IMR-90 (cell line): Measurements from ENCODE around the gene CERS6. TPM values are rescaled to one million over a fixed set of nuclear protein-coding genes. Genes with fewer than 3 reads are reported as not detected.

ENCODE experiments used
- ATAC-seq: fragments of 200-7000 bp; cut with Tn5 transposase; 2 replicates; pipeline ENCODE4 v1.9.1; 2020; ENCODE audit warnings: low read depth, mild to moderate bottlenecking, moderate library complexity
- BruUV-seq: library from RNA; stranded (reverse); fragments of 400-500 nt; replicated peaks from 2 replicates; lab custom pipeline; 2021; lab: Mats Ljungman, UMichigan
- CTCF ChIA-PET: fragments of 300-600 bp; formaldehyde crosslinking; extraction: SDS; loops from one replicate; lab custom pipeline; 2021; ENCODE audit warnings: antibody characterized with exemption; lab: Yijun Ruan, JAX
- POLR2A ChIA-PET: fragments of 300-600 bp; sonication (Branson Sonifier 250); formaldehyde crosslinking; loops from one replicate; lab custom pipeline; 2022; ENCODE audit warnings: antibody characterized with exemption; ENCODE audit not compliant: unreplicated experiment; lab: Charles Lee
- DNase-seq: peaks from one replicate; pipeline ENCODE4 v3.0.0; 2013
- H2AFZ ChIP-seq: replicated peaks from 2 replicates; pipeline ENCODE3; 2013; ENCODE audit warnings: low read length, mild to moderate bottlenecking; ENCODE audit not compliant: poor library complexity
- H2AK5ac ChIP-seq: 2 replicates; pipeline ENCODE4 v1.6.1; 2013; ENCODE audit warnings: low read depth, low read length, inconsistent platforms
- H2AK9ac ChIP-seq: replicated peaks from 2 replicates; pipeline ENCODE3; 2013; ENCODE audit warnings: mild to moderate bottlenecking, low read depth, low read length, moderate library complexity; ENCODE audit not compliant: poor library complexity
- H2BK120ac ChIP-seq: 2 replicates; pipeline ENCODE4 v1.6.1; 2013; ENCODE audit warnings: low read depth, low read length, inconsistent platforms
- H2BK15ac ChIP-seq: 3 replicates; pipeline ENCODE4 v1.6.1; 2013; ENCODE audit warnings: low read depth, low read length, inconsistent platforms
- H2BK20ac ChIP-seq: 2 replicates; pipeline ENCODE4 v1.6.1; 2013; ENCODE audit warnings: low read depth, mild to moderate bottlenecking, inconsistent platforms, low read length, moderate library complexity
- H2BK5ac ChIP-seq: 2 replicates; pipeline ENCODE4 v1.6.1; 2013; ENCODE audit warnings: mild to moderate bottlenecking, low read depth, low read length, inconsistent platforms; ENCODE audit not compliant: poor library complexity, severe bottlenecking
- H3K14ac ChIP-seq: replicated peaks from 2 replicates; pipeline ENCODE4 v1.6.1; 2013; ENCODE audit warnings: low read depth, low read length, inconsistent platforms
- H3K18ac ChIP-seq: 2 replicates; pipeline ENCODE4 v1.6.1; 2013; ENCODE audit warnings: low read depth, low read length, control low read depth
- H3K23ac ChIP-seq: 2 replicates; pipeline ENCODE4 v1.6.1; 2013; ENCODE audit warnings: low read depth, low read length, inconsistent platforms
- H3K27ac ChIP-seq: 2 replicates; pipeline ENCODE4 v1.5.1; 2013; ENCODE audit warnings: mild to moderate bottlenecking, control low read depth, low read length; ENCODE audit not compliant: insufficient read depth
- H3K27me3 ChIP-seq: 2 replicates; pipeline ENCODE4 v1.6.1; 2013; ENCODE audit warnings: low read length; ENCODE audit not compliant: control insufficient read depth, insufficient read depth
- H3K36me3 ChIP-seq: 2 replicates; pipeline ENCODE4 v1.6.1; 2013; ENCODE audit warnings: low read length, mixed read lengths; ENCODE audit not compliant: control insufficient read depth, insufficient read depth
- H3K4ac ChIP-seq: 2 replicates; pipeline ENCODE4 v1.6.1; 2013; ENCODE audit warnings: low read depth, low read length, inconsistent platforms
- H3K4me1 ChIP-seq: 2 replicates; pipeline ENCODE4 v1.6.1; 2013; ENCODE audit warnings: low read length, mixed read lengths; ENCODE audit not compliant: control insufficient read depth, insufficient read depth
- H3K4me2 ChIP-seq: 2 replicates; pipeline ENCODE4 v1.6.1; 2013; ENCODE audit warnings: low read depth, mild to moderate bottlenecking, control low read depth, low read length, moderate library complexity
- H3K4me3 ChIP-seq: 2 replicates; pipeline ENCODE4 v1.5.1; 2013; ENCODE audit warnings: low read depth, mild to moderate bottlenecking, control low read depth, low read length, moderate library complexity; ENCODE audit not compliant: insufficient read depth
- H3K56ac ChIP-seq: 2 replicates; pipeline ENCODE4 v1.6.1; 2013; ENCODE audit warnings: low read length, inconsistent platforms; ENCODE audit not compliant: insufficient read depth; ENCODE audit errors: extremely low read depth
- H3K79me1 ChIP-seq, 2 experiments: 2 replicates each; pipeline ENCODE4 v1.6.1; 2013; ENCODE audit warnings: low read length in 2 of 2, inconsistent platforms in 1 of 2, low read depth in 1 of 2
- H3K9ac ChIP-seq: 2 replicates; pipeline ENCODE4 v1.6.1; 2013; ENCODE audit warnings: low read depth, low read length, control low read depth
- H3K9me1 ChIP-seq: 2 replicates; pipeline ENCODE4 v1.6.1; 2013; ENCODE audit warnings: low read length, inconsistent platforms; ENCODE audit not compliant: insufficient read depth
- H3K9me3 ChIP-seq: 2 replicates; pipeline ENCODE4 v1.6.1; 2013; ENCODE audit warnings: low read length; ENCODE audit not compliant: control insufficient read depth, insufficient read depth
- H4K20me1 ChIP-seq: 2 replicates; pipeline ENCODE4 v1.6.1; 2013; ENCODE audit warnings: low read length, inconsistent platforms; ENCODE audit not compliant: insufficient read depth
- H4K5ac ChIP-seq: 2 replicates; pipeline ENCODE4 v1.6.1; 2013; ENCODE audit warnings: mild to moderate bottlenecking, low read depth, low read length, control low read depth
- H4K8ac ChIP-seq, 2 experiments: 2 replicates each; pipeline ENCODE4 v1.6.1; 2013; ENCODE audit warnings: low read depth in 2 of 2, low read length in 2 of 2, control low read depth in 1 of 2, inconsistent platforms in 1 of 2
- H4K91ac ChIP-seq: 2 replicates; pipeline ENCODE4 v1.6.1; 2013; ENCODE audit warnings: low read depth, low read length, inconsistent platforms; ENCODE audit not compliant: insufficient read depth
- BHLHE40 ChIP-seq: fragments of 150-350 bp; IDR thresholded peaks from 2 replicates; pipeline ENCODE4 v1.6.1; 2016; ENCODE audit warnings: mild to moderate bottlenecking, low read depth, low read length
- CEBPB ChIP-seq: IDR thresholded peaks from 2 replicates; pipeline ENCODE4 v1.6.1; 2012; ENCODE audit warnings: low read depth, low read length, improper control_type of control experiment
- CHD1 ChIP-seq: IDR thresholded peaks from 2 replicates; pipeline ENCODE4 v1.6.1; 2012; ENCODE audit warnings: low read depth, low read length, improper control_type of control experiment
- FOS ChIP-seq: fragments of 150-350 bp; IDR thresholded peaks from 2 replicates; pipeline ENCODE4 v1.6.1; 2016; ENCODE audit warnings: low read depth, low read length
- MAFK ChIP-seq: IDR thresholded peaks from 2 replicates; pipeline ENCODE4 v1.6.1; 2012; ENCODE audit warnings: low read depth, low read length, improper control_type of control experiment
- MAZ ChIP-seq: IDR thresholded peaks from 2 replicates; pipeline ENCODE4 v1.6.1; 2012; ENCODE audit warnings: low read depth, mild to moderate bottlenecking, low read length, improper control_type of control experiment, moderate library complexity, borderline replicate concordance
- MXI1 ChIP-seq: IDR thresholded peaks from 2 replicates; pipeline ENCODE4 v1.6.1; 2012; ENCODE audit warnings: low read depth, mild to moderate bottlenecking, low read length, moderate library complexity, borderline replicate concordance
- NFE2L2 ChIP-seq: fragments of 150-350 bp; IDR thresholded peaks from 2 replicates; pipeline ENCODE4 v1.6.1; 2016; ENCODE audit warnings: low read depth, mild to moderate bottlenecking, low read length
- POLR2A ChIP-seq: IDR thresholded peaks from 2 replicates; pipeline ENCODE4 v1.6.1; 2012; ENCODE audit warnings: mild to moderate bottlenecking, low read depth, low read length
- RAD21 ChIP-seq: IDR thresholded peaks from 2 replicates; pipeline ENCODE4 v1.6.1; 2012; ENCODE audit warnings: low read length, improper control_type of control experiment
- RCOR1 ChIP-seq: IDR thresholded peaks from 2 replicates; pipeline ENCODE4 v1.6.1; 2012; ENCODE audit warnings: mild to moderate bottlenecking, low read length, improper control_type of control experiment; ENCODE audit not compliant: insufficient replicate concordance
- RFX5 ChIP-seq: IDR thresholded peaks from 2 replicates; pipeline ENCODE4 v1.8.0; 2012; ENCODE audit warnings: low read depth, mild to moderate bottlenecking, low read length, moderate library complexity
- SMC3 ChIP-seq: fragments of 150-350 bp; IDR thresholded peaks from 2 replicates; pipeline ENCODE4 v1.6.1; 2016; ENCODE audit warnings: low read depth, mild to moderate bottlenecking, antibody characterized with exemption, low read length, moderate library complexity
- WGBS, 2 experiments: methylation state at CpG; one replicate each; pipeline versions ENCODE4 v1.1.5 to v1.1.7; 2013; ENCODE audit warnings: missing lambda C conversion rate in 2 of 2; ENCODE audit not compliant: insufficient read length in 1 of 2; ENCODE audit errors: extremely low coverage in 2 of 2; 5-methylcytosine and 5-hydroxymethylcytosine counted together
- dilution Hi-C: fragments of 300-500 bp; cut with HindIII; formaldehyde crosslinking; loops from one replicate; pipeline ENCODE4 v1.14.3; 2018; ENCODE audit warnings: low sequenced_read_pairs; ENCODE audit not compliant: unreplicated experiment
- in situ Hi-C: fragments of 300-500 bp; cut with MboI; formaldehyde crosslinking; loops from 3 replicates; pipeline ENCODE4 v1.14.3; 2019; ENCODE audit warnings: low sequenced_read_pairs, inconsistent platforms, mixed read lengths
- intact Hi-C: fragments of 100-400 bp; cut with micrococcal nuclease; formaldehyde crosslinking; loops from 2 replicates; pipeline ENCODE4 v1.10.0; 2022
- polyA plus RNA-seq, 3 experiments: library from polyadenylated mRNA; depleted of rRNA; stranded (reverse); fragments of >200 nt; gene quantifications; 2 replicates each; pipeline ENCODE4 v1.2.3, GENCODE V29; 2012; ENCODE audit warnings: low replicate concordance in 1 of 3
- total RNA-seq: library from RNA; depleted of rRNA; stranded (reverse); fragments of >200 nt; gene quantifications from 2 replicates; pipeline ENCODE4 v1.2.3, GENCODE V29; 2012
- TF ChIP-seq, protein P1 (sequence below): conservative IDR thresholded peaks from 2 replicates; pipeline ENCODE4 v1.5.1; 2012; ENCODE audit warnings: mild to moderate bottlenecking, low read depth, low read length, improper control_type of control experiment
- TF ChIP-seq, protein P2 (sequence below): fragments of 150-350 bp; IDR thresholded peaks from 2 replicates; pipeline ENCODE4 v1.6.1; 2017; ENCODE audit warnings: mild to moderate bottlenecking, antibody characterized with exemption, low read length, low read depth
- TF ChIP-seq, protein P3 (sequence below): fragments of 150-350 bp; IDR thresholded peaks from 2 replicates; pipeline ENCODE4 v1.6.1; 2016; ENCODE audit warnings: low read depth, mild to moderate bottlenecking, low read length, moderate library complexity, borderline replicate concordance

The CERS6 gene
- total and polyA plus RNA-seq, 2 of the 4 experiments (the other 2 are of a cell fraction), result 2.1 to 5.7 TPM

DNA sequence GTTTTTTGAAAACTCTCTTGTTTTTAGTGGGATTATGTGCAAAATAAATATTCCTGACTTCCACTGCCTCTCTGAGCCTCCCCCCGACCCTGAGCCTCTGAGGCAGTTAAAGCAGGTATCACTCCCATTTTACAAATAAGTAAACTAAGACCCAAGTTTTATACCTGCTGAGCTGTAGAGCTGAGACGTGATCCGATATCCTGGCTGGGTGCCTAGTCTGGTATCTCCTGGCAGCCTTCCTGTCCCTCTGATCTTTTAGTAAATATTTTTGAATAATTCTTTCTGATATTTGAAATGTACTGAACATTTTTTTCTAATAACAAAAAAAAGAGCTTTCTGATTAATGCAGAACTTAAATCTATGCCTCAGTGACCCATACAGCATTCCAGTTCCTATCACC, 238.1 kb downstream of the CERS6 start:
- POLR2A ChIA-PET, result no interaction called here
- Histone ChIP-seq H3K4me1 (no peaks in the 10 kb centered on the region; the same call in 1 of the 2 replicates), H4K5ac (no peak overlapping the region), H3K27ac (no peak overlapping the region), H3K4me3 (no peak overlapping the region), H2BK5ac (no peak overlapping the region), H2BK120ac (no peak overlapping the region), H2AFZ (no peak overlapping the region), H2AK5ac (no peak overlapping the region), H3K9ac (no peak overlapping the region), H3K27me3 (no peaks in the 10 kb centered on the region), H3K79me1 (no peaks in the 10 kb centered on the region), H3K23ac (no peak overlapping the region), H3K18ac (no peak overlapping the region), H2AK9ac (no peak overlapping the region), H3K56ac (no peak overlapping the region), H3K4ac (no peak overlapping the region), H3K36me3 (no peaks in the 10 kb centered on the region), H3K4me2 (no peak overlapping the region), H2BK15ac (no peak overlapping the region), H4K91ac (no peak overlapping the region), H4K8ac (no peak overlapping the region), H2BK20ac (no peak overlapping the region), H3K9me3 (no peaks in the 10 kb centered on the region), H3K14ac (no peak overlapping the region), H3K9me1 (no peaks in the 10 kb centered on the region; the same call in 1 of the 2 replicates), H4K20me1 (no peaks in the 10 kb centered on the region)
- intact Hi-C loops, result no loop called here
- ATAC-seq (no peak), DNase-seq (no peak)
- no TSS peak for BruUV-seq
- CTCF ChIA-PET, result no interaction called here
- no CpG with 5 or more reads among the region's 3 CpGs for WGBS, 2 experiments
- in situ Hi-C loops, result no loop called here
- dilution Hi-C loops, result no loop called here
- TF ChIP-seq MAZ (no peak), CHD1 (no peak), NFE2L2 (no peak), FOS (no peak), RCOR1 (no peak), MXI1 (no peak), POLR2A (no peak), RFX5 (no peak), CEBPB (no peak), MAFK (no peak), SMC3 (no peak), RAD21 (no peak), BHLHE40 (no peak)
- TF ChIP-seq, protein P1, sequence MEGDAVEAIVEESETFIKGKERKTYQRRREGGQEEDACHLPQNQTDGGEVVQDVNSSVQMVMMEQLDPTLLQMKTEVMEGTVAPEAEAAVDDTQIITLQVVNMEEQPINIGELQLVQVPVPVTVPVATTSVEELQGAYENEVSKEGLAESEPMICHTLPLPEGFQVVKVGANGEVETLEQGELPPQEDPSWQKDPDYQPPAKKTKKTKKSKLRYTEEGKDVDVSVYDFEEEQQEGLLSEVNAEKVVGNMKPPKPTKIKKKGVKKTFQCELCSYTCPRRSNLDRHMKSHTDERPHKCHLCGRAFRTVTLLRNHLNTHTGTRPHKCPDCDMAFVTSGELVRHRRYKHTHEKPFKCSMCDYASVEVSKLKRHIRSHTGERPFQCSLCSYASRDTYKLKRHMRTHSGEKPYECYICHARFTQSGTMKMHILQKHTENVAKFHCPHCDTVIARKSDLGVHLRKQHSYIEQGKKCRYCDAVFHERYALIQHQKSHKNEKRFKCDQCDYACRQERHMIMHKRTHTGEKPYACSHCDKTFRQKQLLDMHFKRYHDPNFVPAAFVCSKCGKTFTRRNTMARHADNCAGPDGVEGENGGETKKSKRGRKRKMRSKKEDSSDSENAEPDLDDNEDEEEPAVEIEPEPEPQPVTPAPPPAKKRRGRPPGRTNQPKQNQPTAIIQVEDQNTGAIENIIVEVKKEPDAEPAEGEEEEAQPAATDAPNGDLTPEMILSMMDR, result no peak
- TF ChIP-seq, protein P2, sequence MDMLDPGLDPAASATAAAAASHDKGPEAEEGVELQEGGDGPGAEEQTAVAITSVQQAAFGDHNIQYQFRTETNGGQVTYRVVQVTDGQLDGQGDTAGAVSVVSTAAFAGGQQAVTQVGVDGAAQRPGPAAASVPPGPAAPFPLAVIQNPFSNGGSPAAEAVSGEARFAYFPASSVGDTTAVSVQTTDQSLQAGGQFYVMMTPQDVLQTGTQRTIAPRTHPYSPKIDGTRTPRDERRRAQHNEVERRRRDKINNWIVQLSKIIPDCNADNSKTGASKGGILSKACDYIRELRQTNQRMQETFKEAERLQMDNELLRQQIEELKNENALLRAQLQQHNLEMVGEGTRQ, result no peak
- TF ChIP-seq, protein P3, sequence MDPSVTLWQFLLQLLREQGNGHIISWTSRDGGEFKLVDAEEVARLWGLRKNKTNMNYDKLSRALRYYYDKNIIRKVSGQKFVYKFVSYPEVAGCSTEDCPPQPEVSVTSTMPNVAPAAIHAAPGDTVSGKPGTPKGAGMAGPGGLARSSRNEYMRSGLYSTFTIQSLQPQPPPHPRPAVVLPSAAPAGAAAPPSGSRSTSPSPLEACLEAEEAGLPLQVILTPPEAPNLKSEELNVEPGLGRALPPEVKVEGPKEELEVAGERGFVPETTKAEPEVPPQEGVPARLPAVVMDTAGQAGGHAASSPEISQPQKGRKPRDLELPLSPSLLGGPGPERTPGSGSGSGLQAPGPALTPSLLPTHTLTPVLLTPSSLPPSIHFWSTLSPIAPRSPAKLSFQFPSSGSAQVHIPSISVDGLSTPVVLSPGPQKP, result no peak
